Measurements from ENCODE around the gene ARID4B.
"Not testable (repeated sequence)": the region's sequence is repeated elsewhere in the genome, so short reads cannot be mapped to it uniquely, and the experiment has no call there.

The ARID4B gene

DNA sequence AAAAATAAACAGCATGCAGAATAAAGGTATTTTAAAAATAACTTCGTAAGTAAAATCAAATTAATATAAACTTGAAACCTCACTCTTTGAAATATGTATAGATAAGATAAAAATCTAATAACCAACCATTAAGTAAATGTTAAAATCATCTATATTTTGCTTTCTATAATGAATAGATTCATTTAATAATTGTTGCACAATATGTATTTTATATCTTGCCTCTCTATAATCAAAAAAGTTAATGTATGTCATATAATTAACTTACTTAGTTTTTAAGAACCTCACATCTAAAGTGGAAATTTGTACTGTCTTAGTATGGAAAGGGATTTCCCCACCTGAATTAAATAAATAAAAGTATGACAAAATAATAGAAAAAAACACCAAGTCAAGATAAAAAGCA is 124.6 kb downstream of the ARID4B start:
- no peaks in the 10 kb centered on the region for H3F3A ChIP-seq (ENCODE audit: insufficient read depth, low read length)
- H3K4me2 ChIP-seq (ENCODE audit: low read length): no peak overlapping the region
- no peak overlapping the region for H2AFZ ChIP-seq (ENCODE audit: low read length)
- no peaks in the 10 kb centered on the region for H3K79me2 ChIP-seq (ENCODE audit: insufficient read depth, low read length)
- H3K27me3 ChIP-seq (ENCODE audit: insufficient read depth, low read length): no peaks in the 10 kb centered on the region
- no peak overlapping the region for H3K27ac ChIP-seq (ENCODE audit: low read depth, low read length, poor library complexity, severe bottlenecking)
- H3K4me3 ChIP-seq (ENCODE audit: low read depth, low read length, poor library complexity, severe bottlenecking): no peak overlapping the region
- no peaks in the 10 kb centered on the region for H3K4me1 ChIP-seq (ENCODE audit: insufficient read depth, low read length, severe bottlenecking)
- no peak overlapping the region for H3K9ac ChIP-seq (ENCODE audit: low read length)
- TF ChIP-seq, protein P1, sequence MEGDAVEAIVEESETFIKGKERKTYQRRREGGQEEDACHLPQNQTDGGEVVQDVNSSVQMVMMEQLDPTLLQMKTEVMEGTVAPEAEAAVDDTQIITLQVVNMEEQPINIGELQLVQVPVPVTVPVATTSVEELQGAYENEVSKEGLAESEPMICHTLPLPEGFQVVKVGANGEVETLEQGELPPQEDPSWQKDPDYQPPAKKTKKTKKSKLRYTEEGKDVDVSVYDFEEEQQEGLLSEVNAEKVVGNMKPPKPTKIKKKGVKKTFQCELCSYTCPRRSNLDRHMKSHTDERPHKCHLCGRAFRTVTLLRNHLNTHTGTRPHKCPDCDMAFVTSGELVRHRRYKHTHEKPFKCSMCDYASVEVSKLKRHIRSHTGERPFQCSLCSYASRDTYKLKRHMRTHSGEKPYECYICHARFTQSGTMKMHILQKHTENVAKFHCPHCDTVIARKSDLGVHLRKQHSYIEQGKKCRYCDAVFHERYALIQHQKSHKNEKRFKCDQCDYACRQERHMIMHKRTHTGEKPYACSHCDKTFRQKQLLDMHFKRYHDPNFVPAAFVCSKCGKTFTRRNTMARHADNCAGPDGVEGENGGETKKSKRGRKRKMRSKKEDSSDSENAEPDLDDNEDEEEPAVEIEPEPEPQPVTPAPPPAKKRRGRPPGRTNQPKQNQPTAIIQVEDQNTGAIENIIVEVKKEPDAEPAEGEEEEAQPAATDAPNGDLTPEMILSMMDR (IDR thresholded peaks at IDR 0.05; ENCODE audit: low read length): no peak
- no peak for TF ChIP-seq EZH2 (IDR thresholded peaks at IDR 0.05; ENCODE audit: borderline replicate concordance, low read length)
- peaks cover 39% of the 10 kb centered on the region for H3K36me3 ChIP-seq (ENCODE audit: insufficient read depth, low read length)
- H3K9me2 ChIP-seq (ENCODE audit: low read depth, low read length): no peaks in the 10 kb centered on the region
- H4K20me1 ChIP-seq (ENCODE audit: insufficient read depth, low read length): no peaks in the 10 kb centered on the region
- H3K9me3 ChIP-seq (ENCODE audit: low read length): no peaks in the 10 kb centered on the region

DNA sequence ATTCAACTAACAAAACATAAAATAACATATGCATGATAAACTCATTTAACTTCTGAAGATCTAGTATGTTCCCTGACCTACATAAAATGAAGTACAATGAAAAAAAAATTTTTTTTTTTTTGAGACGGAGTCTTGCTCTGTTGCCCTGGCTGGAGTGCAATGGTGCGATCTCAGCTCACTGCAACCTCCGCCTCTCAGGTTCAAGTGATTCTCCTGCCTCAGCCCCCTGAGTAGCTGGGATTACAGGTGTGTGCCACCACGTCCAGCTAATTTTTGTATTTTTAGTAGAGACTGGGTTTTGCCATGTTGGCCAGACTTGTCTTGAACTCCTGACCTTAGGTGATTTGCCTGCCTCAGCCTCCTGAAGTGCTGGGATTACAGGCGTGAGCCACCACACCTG is 125.5 kb downstream of the ARID4B start:
- H3K4me3 ChIP-seq (ENCODE audit: low read depth, low read length, poor library complexity, severe bottlenecking); H3K4me2 ChIP-seq (ENCODE audit: low read length); H3K27me3 ChIP-seq (ENCODE audit: insufficient read depth, low read length); H3K9me2 ChIP-seq (ENCODE audit: low read depth, low read length); H4K20me1 ChIP-seq (ENCODE audit: insufficient read depth, low read length); H3K9ac ChIP-seq (ENCODE audit: low read length); H3K79me2 ChIP-seq (ENCODE audit: insufficient read depth, low read length); H3K27ac ChIP-seq (ENCODE audit: low read depth, low read length, poor library complexity, severe bottlenecking); H3F3A ChIP-seq (ENCODE audit: insufficient read depth, low read length); H3K9me3 ChIP-seq (ENCODE audit: low read length); H2AFZ ChIP-seq (ENCODE audit: low read length); H3K4me1 ChIP-seq (ENCODE audit: insufficient read depth, low read length, severe bottlenecking): not testable (repeated sequence)
- peaks cover 42% of the 10 kb centered on the region for H3K36me3 ChIP-seq (ENCODE audit: insufficient read depth, low read length)

DNA sequence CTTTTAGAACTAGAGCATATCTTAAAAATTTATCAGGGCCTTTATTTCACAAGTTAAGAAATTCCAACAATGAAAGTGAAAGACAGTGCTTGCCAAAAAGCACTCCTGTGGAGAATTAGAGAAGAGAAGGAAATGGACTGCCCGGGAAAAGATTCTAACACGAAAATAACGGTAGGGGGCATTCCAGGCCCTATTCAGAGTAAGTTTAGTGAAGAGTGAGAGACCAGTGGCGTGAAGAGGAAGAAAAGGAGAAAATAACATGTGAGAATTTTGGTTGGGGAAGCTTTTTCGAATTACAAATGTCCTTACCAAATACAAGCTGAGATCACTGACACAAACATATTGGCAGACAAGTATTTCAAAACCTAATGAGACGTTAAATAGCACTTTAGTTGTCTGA is 128.5 kb downstream of the ARID4B start:
- Histone ChIP-seq H3K4me1 (ENCODE audit: insufficient read depth, low read length, severe bottlenecking) (no peaks in the 10 kb centered on the region), H3K36me3 (ENCODE audit: insufficient read depth, low read length) (peaks cover 45% of the 10 kb centered on the region), H3K4me2 (ENCODE audit: low read length) (no peak overlapping the region), H2AFZ (ENCODE audit: low read length) (no peak overlapping the region), H3K9ac (ENCODE audit: low read length) (no peak overlapping the region), H3K4me3 (ENCODE audit: low read depth, low read length, poor library complexity, severe bottlenecking) (no peak overlapping the region), H3K27me3 (ENCODE audit: insufficient read depth, low read length) (no peaks in the 10 kb centered on the region), H3K9me2 (ENCODE audit: low read depth, low read length) (no peaks in the 10 kb centered on the region), H3K79me2 (ENCODE audit: insufficient read depth, low read length) (no peaks in the 10 kb centered on the region), H3K9me3 (ENCODE audit: low read length) (no peaks in the 10 kb centered on the region), H3F3A (ENCODE audit: insufficient read depth, low read length) (no peaks in the 10 kb centered on the region), H4K20me1 (ENCODE audit: insufficient read depth, low read length) (no peaks in the 10 kb centered on the region), H3K27ac (ENCODE audit: low read depth, low read length, poor library complexity, severe bottlenecking) (no peak overlapping the region)
- TF ChIP-seq, protein P1 (IDR thresholded peaks at IDR 0.05; ENCODE audit: low read length): peak; percentile 56
- TF ChIP-seq EZH2 (IDR thresholded peaks at IDR 0.05; ENCODE audit: borderline replicate concordance, low read length): no peak

DNA sequence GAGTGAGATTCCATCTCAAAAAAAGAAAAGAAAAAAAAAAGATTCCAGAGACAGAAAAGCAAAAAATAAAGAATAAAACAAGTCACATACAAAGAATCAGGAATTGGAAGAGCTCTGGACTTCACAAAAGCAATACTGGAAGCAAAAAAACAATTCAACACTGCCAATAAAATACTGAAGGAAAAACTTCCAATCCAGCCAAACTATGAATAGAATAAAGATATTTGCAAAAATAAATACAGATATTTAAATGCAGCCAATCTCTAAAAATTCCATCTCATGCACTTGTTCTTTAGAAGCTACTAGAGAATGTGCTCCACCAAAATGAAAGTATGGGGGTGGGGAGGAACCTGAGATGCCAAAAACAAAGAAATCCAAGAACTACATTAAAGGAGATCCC is 137.5 kb downstream of the ARID4B start:
- Histone ChIP-seq H3K4me1 (ENCODE audit: insufficient read depth, low read length, severe bottlenecking) (no peaks in the 10 kb centered on the region), H3K36me3 (ENCODE audit: insufficient read depth, low read length) (peaks cover 59% of the 10 kb centered on the region), H3F3A (ENCODE audit: insufficient read depth, low read length) (no peaks in the 10 kb centered on the region; the same call in 1 of the 2 replicates), H3K9ac (ENCODE audit: low read length) (no peak overlapping the region), H3K9me3 (ENCODE audit: low read length) (no peaks in the 10 kb centered on the region), H3K27ac (ENCODE audit: low read depth, low read length, poor library complexity, severe bottlenecking) (no peak overlapping the region), H3K4me3 (ENCODE audit: low read depth, low read length, poor library complexity, severe bottlenecking) (no peak overlapping the region), H3K27me3 (ENCODE audit: insufficient read depth, low read length) (no peaks in the 10 kb centered on the region), H2AFZ (ENCODE audit: low read length) (no peak overlapping the region), H3K4me2 (ENCODE audit: low read length) (no peak overlapping the region), H4K20me1 (ENCODE audit: insufficient read depth, low read length) (no peaks in the 10 kb centered on the region), H3K9me2 (ENCODE audit: low read depth, low read length) (no peaks in the 10 kb centered on the region), H3K79me2 (ENCODE audit: insufficient read depth, low read length) (no peaks in the 10 kb centered on the region)
- TF ChIP-seq EZH2 (IDR thresholded peaks at IDR 0.05; ENCODE audit: borderline replicate concordance, low read length): no peak
- TF ChIP-seq, protein P1 (IDR thresholded peaks at IDR 0.05; ENCODE audit: low read length): no peak
